IMR-90 (cell line): ENCODE measurements around the gene SYNE2. TPM values are rescaled to one million over a fixed set of nuclear protein-coding genes. Genes with fewer than 3 reads are reported as not detected.

Experiments used
- ATAC-seq: fragments of 200-7000 bp; cut with Tn5 transposase; 2 replicates; pipeline ENCODE4 v1.9.1; 2020; ENCODE audit warnings: low read depth, mild to moderate bottlenecking, moderate library complexity
- BruUV-seq: library from RNA; stranded (reverse); fragments of 400-500 nt; replicated peaks from 2 replicates; lab custom pipeline; 2021; lab: Mats Ljungman, UMichigan
- CTCF ChIA-PET: fragments of 300-600 bp; formaldehyde crosslinking; extraction: SDS; loops from one replicate; lab custom pipeline; 2021; ENCODE audit warnings: antibody characterized with exemption; lab: Yijun Ruan, JAX
- POLR2A ChIA-PET: fragments of 300-600 bp; sonication (Branson Sonifier 250); formaldehyde crosslinking; loops from one replicate; lab custom pipeline; 2022; ENCODE audit warnings: antibody characterized with exemption; ENCODE audit not compliant: unreplicated experiment; lab: Charles Lee
- DNase-seq: peaks from one replicate; pipeline ENCODE4 v3.0.0; 2013
- H2AFZ ChIP-seq: replicated peaks from 2 replicates; pipeline ENCODE3; 2013; ENCODE audit warnings: low read length, mild to moderate bottlenecking; ENCODE audit not compliant: poor library complexity
- H2AK5ac ChIP-seq: 2 replicates; pipeline ENCODE4 v1.6.1; 2013; ENCODE audit warnings: low read depth, low read length, inconsistent platforms
- H2AK9ac ChIP-seq: replicated peaks from 2 replicates; pipeline ENCODE3; 2013; ENCODE audit warnings: mild to moderate bottlenecking, low read depth, low read length, moderate library complexity; ENCODE audit not compliant: poor library complexity
- H2BK120ac ChIP-seq: 2 replicates; pipeline ENCODE4 v1.6.1; 2013; ENCODE audit warnings: low read depth, low read length, inconsistent platforms
- H2BK15ac ChIP-seq: 3 replicates; pipeline ENCODE4 v1.6.1; 2013; ENCODE audit warnings: low read depth, low read length, inconsistent platforms
- H2BK20ac ChIP-seq: 2 replicates; pipeline ENCODE4 v1.6.1; 2013; ENCODE audit warnings: low read depth, mild to moderate bottlenecking, inconsistent platforms, low read length, moderate library complexity
- H2BK5ac ChIP-seq: 2 replicates; pipeline ENCODE4 v1.6.1; 2013; ENCODE audit warnings: mild to moderate bottlenecking, low read depth, low read length, inconsistent platforms; ENCODE audit not compliant: poor library complexity, severe bottlenecking
- H3K14ac ChIP-seq: replicated peaks from 2 replicates; pipeline ENCODE4 v1.6.1; 2013; ENCODE audit warnings: low read depth, low read length, inconsistent platforms
- H3K18ac ChIP-seq: 2 replicates; pipeline ENCODE4 v1.6.1; 2013; ENCODE audit warnings: low read depth, low read length, control low read depth
- H3K23ac ChIP-seq: 2 replicates; pipeline ENCODE4 v1.6.1; 2013; ENCODE audit warnings: low read depth, low read length, inconsistent platforms
- H3K27ac ChIP-seq: 2 replicates; pipeline ENCODE4 v1.5.1; 2013; ENCODE audit warnings: mild to moderate bottlenecking, control low read depth, low read length; ENCODE audit not compliant: insufficient read depth
- H3K27me3 ChIP-seq: 2 replicates; pipeline ENCODE4 v1.6.1; 2013; ENCODE audit warnings: low read length; ENCODE audit not compliant: control insufficient read depth, insufficient read depth
- H3K36me3 ChIP-seq: 2 replicates; pipeline ENCODE4 v1.6.1; 2013; ENCODE audit warnings: low read length, mixed read lengths; ENCODE audit not compliant: control insufficient read depth, insufficient read depth
- H3K4ac ChIP-seq: 2 replicates; pipeline ENCODE4 v1.6.1; 2013; ENCODE audit warnings: low read depth, low read length, inconsistent platforms
- H3K4me1 ChIP-seq: 2 replicates; pipeline ENCODE4 v1.6.1; 2013; ENCODE audit warnings: low read length, mixed read lengths; ENCODE audit not compliant: control insufficient read depth, insufficient read depth
- H3K4me2 ChIP-seq: 2 replicates; pipeline ENCODE4 v1.6.1; 2013; ENCODE audit warnings: low read depth, mild to moderate bottlenecking, control low read depth, low read length, moderate library complexity
- H3K4me3 ChIP-seq: 2 replicates; pipeline ENCODE4 v1.5.1; 2013; ENCODE audit warnings: low read depth, mild to moderate bottlenecking, control low read depth, low read length, moderate library complexity; ENCODE audit not compliant: insufficient read depth
- H3K56ac ChIP-seq: 2 replicates; pipeline ENCODE4 v1.6.1; 2013; ENCODE audit warnings: low read length, inconsistent platforms; ENCODE audit not compliant: insufficient read depth; ENCODE audit errors: extremely low read depth
- H3K79me1 ChIP-seq, 2 experiments: 2 replicates each; pipeline ENCODE4 v1.6.1; 2013; ENCODE audit warnings: low read length in 2 of 2, inconsistent platforms in 1 of 2, low read depth in 1 of 2
- H3K9ac ChIP-seq: 2 replicates; pipeline ENCODE4 v1.6.1; 2013; ENCODE audit warnings: low read depth, low read length, control low read depth
- H3K9me1 ChIP-seq: 2 replicates; pipeline ENCODE4 v1.6.1; 2013; ENCODE audit warnings: low read length, inconsistent platforms; ENCODE audit not compliant: insufficient read depth
- H3K9me3 ChIP-seq: 2 replicates; pipeline ENCODE4 v1.6.1; 2013; ENCODE audit warnings: low read length; ENCODE audit not compliant: control insufficient read depth, insufficient read depth
- H4K20me1 ChIP-seq: 2 replicates; pipeline ENCODE4 v1.6.1; 2013; ENCODE audit warnings: low read length, inconsistent platforms; ENCODE audit not compliant: insufficient read depth
- H4K5ac ChIP-seq: 2 replicates; pipeline ENCODE4 v1.6.1; 2013; ENCODE audit warnings: mild to moderate bottlenecking, low read depth, low read length, control low read depth
- H4K8ac ChIP-seq, 2 experiments: 2 replicates each; pipeline ENCODE4 v1.6.1; 2013; ENCODE audit warnings: low read depth in 2 of 2, low read length in 2 of 2, control low read depth in 1 of 2, inconsistent platforms in 1 of 2
- H4K91ac ChIP-seq: 2 replicates; pipeline ENCODE4 v1.6.1; 2013; ENCODE audit warnings: low read depth, low read length, inconsistent platforms; ENCODE audit not compliant: insufficient read depth
- CEBPB ChIP-seq: IDR thresholded peaks from 2 replicates; pipeline ENCODE4 v1.6.1; 2012; ENCODE audit warnings: low read depth, low read length, improper control_type of control experiment
- MAFK ChIP-seq: IDR thresholded peaks from 2 replicates; pipeline ENCODE4 v1.6.1; 2012; ENCODE audit warnings: low read depth, low read length, improper control_type of control experiment
- WGBS, 2 experiments: methylation state at CpG; one replicate each; pipeline versions ENCODE4 v1.1.5 to v1.1.7; 2013; ENCODE audit warnings: missing lambda C conversion rate in 2 of 2; ENCODE audit not compliant: insufficient read length in 1 of 2; ENCODE audit errors: extremely low coverage in 2 of 2; 5-methylcytosine and 5-hydroxymethylcytosine counted together
- dilution Hi-C: fragments of 300-500 bp; cut with HindIII; formaldehyde crosslinking; loops from one replicate; pipeline ENCODE4 v1.14.3; 2018; ENCODE audit warnings: low sequenced_read_pairs; ENCODE audit not compliant: unreplicated experiment
- in situ Hi-C: fragments of 300-500 bp; cut with MboI; formaldehyde crosslinking; loops from 3 replicates; pipeline ENCODE4 v1.14.3; 2019; ENCODE audit warnings: low sequenced_read_pairs, inconsistent platforms, mixed read lengths
- intact Hi-C: fragments of 100-400 bp; cut with micrococcal nuclease; formaldehyde crosslinking; loops from 2 replicates; pipeline ENCODE4 v1.10.0; 2022
- polyA plus RNA-seq, 3 experiments: library from polyadenylated mRNA; depleted of rRNA; stranded (reverse); fragments of >200 nt; gene quantifications; 2 replicates each; pipeline ENCODE4 v1.2.3, GENCODE V29; 2012; ENCODE audit warnings: low replicate concordance in 1 of 3
- total RNA-seq: library from RNA; depleted of rRNA; stranded (reverse); fragments of >200 nt; gene quantifications from 2 replicates; pipeline ENCODE4 v1.2.3, GENCODE V29; 2012

SYNE2 gene
- total and polyA plus RNA-seq, 2 of the 4 experiments (the other 2 are of a cell fraction) = 5.2 to 28.9 TPM

DNA sequence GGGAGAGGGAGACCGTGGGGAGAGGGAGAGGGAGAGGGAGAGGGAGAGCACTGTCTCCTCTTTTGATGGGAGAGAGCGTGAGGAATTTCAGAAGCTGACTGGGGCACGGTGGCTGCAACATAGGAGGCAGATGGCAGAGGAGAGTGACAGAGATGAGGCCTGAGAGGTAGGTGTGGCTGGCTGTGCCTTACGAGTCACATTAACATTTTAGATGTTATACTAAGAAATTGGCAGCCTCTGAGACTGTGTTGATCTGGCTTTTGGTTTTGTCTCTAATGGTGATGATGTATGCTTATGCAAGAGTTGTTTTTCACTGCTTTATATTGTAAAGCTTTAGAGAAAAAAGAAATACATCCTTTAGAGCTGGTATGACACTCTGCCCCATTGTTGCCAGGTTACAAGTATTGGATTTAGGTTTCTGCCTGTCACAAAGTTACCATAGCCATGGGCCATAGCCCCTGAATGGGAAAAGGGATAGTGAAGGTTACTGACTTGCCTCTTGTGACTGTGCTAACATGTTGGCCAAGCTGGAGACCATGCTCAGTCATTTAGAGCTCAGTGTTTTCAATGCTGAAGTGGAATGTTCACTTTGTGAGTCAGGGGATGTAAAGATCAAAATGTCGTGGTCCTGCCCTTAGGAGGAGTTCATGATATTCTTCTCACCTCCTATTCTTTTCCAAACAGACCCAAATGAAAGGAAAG lies 186.2 kb downstream of the SYNE2 start:
- H2AK5ac ChIP-seq = no peak overlapping the region
- no peak overlapping the region for H3K27ac ChIP-seq
- H3K4me1 ChIP-seq = no peaks in the 10 kb centered on the region; the same call in none of the 2 replicates
- no peak overlapping the region for H3K4me3 ChIP-seq
- H3K4me2 ChIP-seq = no peak overlapping the region
- no peak overlapping the region for H2AK9ac ChIP-seq
- no peak overlapping the region for H4K5ac ChIP-seq
- WGBS, 2 experiments = no CpG with 5 or more reads among the region's 5 CpGs
- ChIA-PET CTCF (interaction anchor here (0.9 kb wide), 1 partner anchor 23 kb away, joined by 3 read pairs; no protein-coding TSS in a partner anchor), POLR2A (no interaction called here)
- ATAC-seq = no peak
- H3K36me3 ChIP-seq = no peaks in the 10 kb centered on the region
- H4K8ac ChIP-seq = no peak overlapping the region
- no peaks in the 10 kb centered on the region for H3K9me1 ChIP-seq
- no peak overlapping the region for H2AFZ ChIP-seq
- H3K9me3 ChIP-seq = 0 out of 2 replicates have a peak, but pooled peaks cover 2% of the 10 kb centered on the region
- H4K91ac ChIP-seq = no peak overlapping the region
- no peaks in the 10 kb centered on the region for H3K27me3 ChIP-seq
- H2BK20ac ChIP-seq = no peak overlapping the region
- intact Hi-C loops (no loop called here), in situ Hi-C loops (no loop called here), dilution Hi-C loops (loop anchor here (25.0 kb wide), 1 partner anchor 248 kb away; the partner anchor contains the start of gene ESR2)
- H3K79me1 ChIP-seq = no peaks in the 10 kb centered on the region
- no peak overlapping the region for H3K9ac ChIP-seq
- no peak overlapping the region for H3K18ac ChIP-seq
- no peak overlapping the region for H3K4ac ChIP-seq
- H2BK15ac ChIP-seq = no peak overlapping the region; the same call in 2 of the 3 replicates
- H4K20me1 ChIP-seq = no peaks in the 10 kb centered on the region
- no peak overlapping the region for H3K14ac ChIP-seq
- H3K23ac ChIP-seq = no peak overlapping the region
- BruUV-seq = no TSS peak
- 0 out of 2 replicates have a peak, but pooled peaks have one; percentile 9 for TF ChIP-seq CEBPB
- TF ChIP-seq MAFK = no peak
- peak; percentile 12 for DNase-seq
- no peak overlapping the region for H3K56ac ChIP-seq
- no peak overlapping the region for H2BK5ac ChIP-seq
- H2BK120ac ChIP-seq = no peak overlapping the region
